Measurements from ENCODE around the gene SUFU. TPM values are rescaled to one million over a fixed set of nuclear protein-coding genes. Genes with fewer than 3 reads are reported as not detected.

Gene SUFU
- total and polyA plus RNA-seq, 2 of the 8 experiments (the other 6 are each of a cell fraction or from before 2014, with no cell fraction given): 7.0 to 10.8 TPM

DNA sequence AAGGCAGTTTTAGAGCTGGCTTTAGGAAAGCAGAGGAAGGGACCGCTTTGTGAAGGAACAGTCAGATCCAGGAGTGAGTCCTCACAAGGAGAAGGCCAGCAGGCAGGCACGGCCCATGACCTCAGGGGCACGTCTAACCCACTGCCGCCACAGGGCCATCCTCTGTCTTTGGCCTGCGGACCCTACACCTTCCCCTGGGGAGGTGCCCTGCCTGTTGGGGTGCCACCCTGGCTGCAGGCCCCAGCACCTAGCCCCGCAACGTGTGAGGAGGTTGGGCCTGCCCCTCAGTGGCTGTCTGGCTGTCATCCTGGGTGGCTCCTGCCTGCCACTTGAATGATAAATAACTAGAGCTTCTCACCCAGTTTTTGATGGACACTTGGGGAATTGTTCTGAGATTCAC, 109.5 kb downstream of the SUFU start (continued):
- TF ChIP-seq ZNF274 (IDR thresholded peaks at IDR 0.05; ENCODE audit: borderline replicate concordance, extremely low read depth, low read length) (no peak), TEAD4 (IDR thresholded peaks at IDR 0.05; ENCODE audit: low read depth, low read length) (no peak), BACH1 (IDR thresholded peaks at IDR 0.05; ENCODE audit: low read length) (no peak)

All from H1 (cell line).